Fibroblast of villous mesenchyme (primary cell): Measurements from ENCODE around the gene KIF23. TPM values are rescaled to one million over a fixed set of nuclear protein-coding genes. Genes with fewer than 3 reads are reported as not detected.

Source experiments
- DNase-seq: peaks from one replicate; pipeline ENCODE4 v3.0.0-alpha.2; 2010; ENCODE audit warnings: low read depth
- H3K4me3 ChIP-seq: 2 replicates; pipeline ENCODE4 v1.5.1; 2011; ENCODE audit warnings: low read depth, mild to moderate bottlenecking, low read length
- total RNA-seq: library from RNA; depleted of rRNA; stranded (reverse); fragments of >200 nt; gene quantifications from 2 replicates; pipeline ENCODE4 v1.2.3, GENCODE V29; 2012
- TF ChIP-seq, protein P1 (sequence below): IDR thresholded peaks from 2 replicates; pipeline ENCODE4 v1.5.1; 2012; ENCODE audit warnings: low read depth, mild to moderate bottlenecking, low read length; ENCODE audit not compliant: insufficient read depth

Gene KIF23
- total RNA-seq, 1 donor, result 60.5 TPM

DNA sequence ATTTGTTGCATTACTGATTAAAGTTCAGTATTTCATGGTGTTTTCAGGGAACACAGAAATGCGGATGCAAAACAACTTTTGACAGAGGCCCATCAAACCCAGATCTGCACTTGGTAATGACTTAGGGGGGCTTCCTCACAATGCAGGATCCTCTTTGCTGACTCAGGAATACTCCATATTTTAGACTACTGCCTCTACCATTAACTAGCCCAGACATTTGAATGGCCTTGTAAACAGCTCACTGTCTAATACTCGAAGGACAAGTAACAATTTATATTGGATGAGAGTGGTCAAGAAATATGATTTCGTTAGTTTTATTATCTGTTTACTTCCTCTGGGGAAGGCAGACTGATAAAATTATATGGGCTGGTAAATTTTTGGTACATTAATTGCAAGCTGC, 9.0 kb upstream of the KIF23 start:
- no peak overlapping the region for H3K4me3 ChIP-seq
- TF ChIP-seq, protein P1, sequence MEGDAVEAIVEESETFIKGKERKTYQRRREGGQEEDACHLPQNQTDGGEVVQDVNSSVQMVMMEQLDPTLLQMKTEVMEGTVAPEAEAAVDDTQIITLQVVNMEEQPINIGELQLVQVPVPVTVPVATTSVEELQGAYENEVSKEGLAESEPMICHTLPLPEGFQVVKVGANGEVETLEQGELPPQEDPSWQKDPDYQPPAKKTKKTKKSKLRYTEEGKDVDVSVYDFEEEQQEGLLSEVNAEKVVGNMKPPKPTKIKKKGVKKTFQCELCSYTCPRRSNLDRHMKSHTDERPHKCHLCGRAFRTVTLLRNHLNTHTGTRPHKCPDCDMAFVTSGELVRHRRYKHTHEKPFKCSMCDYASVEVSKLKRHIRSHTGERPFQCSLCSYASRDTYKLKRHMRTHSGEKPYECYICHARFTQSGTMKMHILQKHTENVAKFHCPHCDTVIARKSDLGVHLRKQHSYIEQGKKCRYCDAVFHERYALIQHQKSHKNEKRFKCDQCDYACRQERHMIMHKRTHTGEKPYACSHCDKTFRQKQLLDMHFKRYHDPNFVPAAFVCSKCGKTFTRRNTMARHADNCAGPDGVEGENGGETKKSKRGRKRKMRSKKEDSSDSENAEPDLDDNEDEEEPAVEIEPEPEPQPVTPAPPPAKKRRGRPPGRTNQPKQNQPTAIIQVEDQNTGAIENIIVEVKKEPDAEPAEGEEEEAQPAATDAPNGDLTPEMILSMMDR, result no peak
- DNase-seq, result peak; percentile 43

DNA sequence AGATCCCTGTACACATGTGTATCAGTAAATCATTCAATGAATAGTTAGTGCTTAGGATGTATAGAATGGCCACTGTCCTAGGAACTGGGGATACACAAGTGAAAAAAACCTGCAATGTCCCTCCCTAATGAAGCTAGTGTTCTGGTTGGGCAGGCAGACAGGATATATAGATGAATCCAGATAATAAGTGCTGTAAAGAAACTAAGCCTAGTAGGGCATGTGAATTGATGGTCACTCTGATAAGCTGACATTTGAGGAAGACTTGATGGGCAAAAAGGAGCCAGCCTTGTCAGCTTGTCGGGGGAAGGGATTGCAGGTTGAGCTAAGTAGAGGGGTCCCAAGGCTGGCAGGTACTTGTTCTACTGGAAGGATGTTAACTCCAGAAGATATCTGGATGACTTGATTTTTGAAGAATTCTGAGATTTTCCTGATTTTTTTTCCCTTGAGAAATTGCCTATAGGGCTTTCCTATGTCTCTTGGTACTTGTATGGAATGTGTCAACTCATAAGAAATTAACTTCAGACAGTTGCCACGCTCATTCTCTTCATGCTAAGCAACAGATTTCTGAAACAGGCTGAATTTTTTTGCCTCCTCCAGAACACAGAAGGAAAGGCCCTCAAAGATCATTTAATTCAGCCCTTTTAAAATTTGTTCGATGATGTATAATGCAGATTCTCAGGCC, 6.3 kb upstream of the KIF23 start:
- TF ChIP-seq, protein P1, result no peak
- no peak for DNase-seq
- no peak overlapping the region for H3K4me3 ChIP-seq

DNA sequence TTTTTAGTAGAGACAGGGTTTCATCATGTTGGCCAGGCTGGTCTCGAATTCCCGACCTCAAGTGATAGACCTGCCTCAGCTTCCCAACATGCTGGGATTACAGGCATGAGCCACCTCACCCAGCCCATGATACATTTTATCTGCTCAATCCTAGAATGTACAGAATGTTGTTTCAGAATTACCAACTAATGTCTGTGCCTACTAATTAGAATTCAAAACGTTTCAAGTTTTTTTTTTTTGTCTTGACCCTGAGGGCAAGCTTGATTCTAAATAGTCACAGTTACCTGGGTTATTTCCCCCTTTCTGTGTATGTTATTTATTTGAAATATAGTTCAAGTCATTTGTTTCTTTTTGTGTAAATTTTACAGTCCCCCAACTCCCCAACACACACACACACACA, 5.3 kb upstream of the KIF23 start:
- H3K4me3 ChIP-seq, result no peak overlapping the region
- DNase-seq, result no peak
- TF ChIP-seq, protein P1, result no peak

DNA sequence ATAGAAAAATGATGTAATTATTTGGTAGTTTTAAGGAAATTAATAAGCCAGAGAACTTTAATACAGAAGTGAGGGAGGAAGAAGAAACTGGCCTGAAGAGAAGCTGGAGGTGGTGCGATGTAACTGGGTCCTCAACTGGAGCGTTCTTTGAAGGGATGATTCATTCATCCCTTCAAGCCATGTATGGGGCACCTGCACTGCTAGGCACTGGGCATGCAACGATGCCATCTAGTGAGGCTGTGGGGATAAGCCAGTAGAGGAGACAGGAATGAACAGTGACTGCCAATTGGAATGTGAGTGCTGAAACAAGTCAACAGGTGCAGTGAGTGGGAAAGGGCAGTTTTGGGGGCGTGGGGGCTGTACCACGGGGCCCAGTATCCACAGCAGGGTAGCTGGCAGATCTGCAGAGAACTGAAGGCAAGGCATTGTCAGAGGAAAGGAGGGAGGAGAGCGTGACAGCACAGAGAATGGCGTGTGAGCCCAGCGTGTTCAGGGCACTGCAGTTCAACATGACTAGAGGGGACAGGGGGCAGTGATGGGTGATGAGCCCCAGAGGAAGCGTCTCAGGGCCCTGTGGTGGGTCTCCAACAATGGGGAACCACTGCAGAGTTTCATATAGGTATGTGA, 3.8 kb upstream of the KIF23 start:
- TF ChIP-seq, protein P1, result peak; percentile 27
- no peak for DNase-seq
- H3K4me3 ChIP-seq, result no peak overlapping the region

DNA sequence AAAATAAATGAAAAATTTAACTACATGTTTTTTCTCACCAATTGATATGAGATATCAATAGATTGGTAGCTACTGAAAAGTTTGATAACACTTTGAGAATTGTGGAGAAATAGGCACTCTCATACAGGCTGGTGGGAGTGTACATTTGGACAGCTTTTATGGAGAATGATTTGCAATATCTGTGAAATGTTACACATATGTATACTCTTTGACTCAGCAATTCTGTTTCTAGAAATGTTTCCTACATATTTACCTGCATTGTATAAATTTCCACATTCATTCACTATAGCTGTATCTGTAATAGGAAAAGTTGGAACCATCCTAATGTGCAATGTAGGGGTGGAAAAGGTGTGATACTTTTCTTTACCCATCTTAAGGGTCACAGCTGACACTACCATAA, 1.9 kb upstream of the KIF23 start:
- no peak for DNase-seq
- TF ChIP-seq, protein P1, result no peak
- no peak overlapping the region for H3K4me3 ChIP-seq

DNA sequence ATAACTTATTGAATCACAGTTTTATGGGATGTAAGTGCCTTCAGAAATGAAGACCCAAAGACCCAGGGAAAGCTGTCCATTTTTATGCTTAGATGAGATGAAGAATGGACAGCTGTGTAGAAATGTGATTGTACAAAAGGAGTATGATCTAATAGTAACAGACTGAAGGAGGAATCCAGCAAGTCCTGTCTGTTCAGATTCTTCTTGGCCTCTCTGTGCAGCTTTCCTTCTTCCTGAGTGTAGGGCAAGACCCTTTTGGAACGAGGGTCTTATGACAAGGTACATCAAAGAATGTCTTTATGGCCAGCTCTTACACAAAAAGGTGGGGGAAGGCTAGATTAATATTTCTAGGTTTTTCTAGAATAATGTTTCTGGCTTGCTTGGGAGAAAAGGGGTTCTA, 1.4 kb upstream of the KIF23 start:
- peak overlapping the region; percentile 26 for H3K4me3 ChIP-seq
- TF ChIP-seq, protein P1, result no peak
- DNase-seq, result no peak
